ENCODE results near the gene ANKRD10. TPM values are rescaled to one million over a fixed set of nuclear protein-coding genes. Genes with fewer than 3 reads are reported as not detected.

The ANKRD10 gene
- total and polyA plus RNA-seq, 2 of the 8 experiments (the other 6 are each of a cell fraction or from before 2014, with no cell fraction given): 146 to 218 TPM

GRCh38 chr13:110850840-110851239, 64.0 kb downstream of the ANKRD10 start:
- FAIRE-seq (no peak), DNase-seq (ENCODE audit: low read depth in 1 of 2, low spot score in 2 of 2) (no peak)
- Histone ChIP-seq H2BK12ac (ENCODE audit: low read depth, low read length) (no peak overlapping the region), H4K8ac (ENCODE audit: extremely low read depth, insufficient read depth, low read length) (no peak overlapping the region), H2BK20ac (ENCODE audit: low read length) (no peak overlapping the region), H2AFZ (ENCODE audit: low read length) (no peak overlapping the region), H2BK120ac (replicated peaks; ENCODE audit: low read depth, low read length) (no peak overlapping the region), H3K79me2 (ENCODE audit: control insufficient read depth in 1 of 2, insufficient read depth in 2 of 2, low read length in 2 of 2) (no peaks in the 10 kb centered on the region), H3K56ac (replicated peaks; ENCODE audit: insufficient read length, low read depth, low read length) (no peak overlapping the region), H4K20me1 (replicated peaks in 1 of 2; ENCODE audit: control insufficient read depth in 1 of 2, insufficient read depth in 2 of 2, low read length in 2 of 2) (no peaks in the 10 kb centered on the region), H3K9me3 (ENCODE audit: insufficient read depth in 2 of 2, low read depth in 1 of 2, low read length in 1 of 2) (no peaks in the 10 kb centered on the region), H3K4me1 (replicated peaks in 1 of 4; ENCODE audit: control insufficient read depth in 3 of 4, insufficient read depth in 4 of 4, low read length in 3 of 4) (peaks cover 0 to 12% (median 0%) of the 10 kb centered on the region in 4 experiments; a peak in 3 of 7 replicates), H3K4me2 (ENCODE audit: insufficient read depth in 1 of 2, low read depth in 2 of 2, low read length in 2 of 2) (no peak overlapping the region), H4K5ac (ENCODE audit: insufficient read length, low read depth, low read length) (no peak overlapping the region), H3K14ac (ENCODE audit: insufficient read length) (no peak overlapping the region), H3K27ac (ENCODE audit: low read depth, low read length) (no peak overlapping the region), H3K18ac (ENCODE audit: extremely low read depth, low read length) (no peak overlapping the region), H2AK5ac (ENCODE audit: low read depth, low read length) (no peak overlapping the region), H2BK5ac (ENCODE audit: low read depth, low read length) (no peak overlapping the region), H3K23ac (ENCODE audit: insufficient read length) (no peak overlapping the region), H3K4me3 (ENCODE audit: extremely low read depth in 1 of 4, insufficient read depth in 2 of 4, low read depth in 3 of 4, low read length in 4 of 4) (no peak overlapping the region), H4K91ac (replicated peaks; ENCODE audit: insufficient read length, low read length) (no peak overlapping the region), H3K79me1 (ENCODE audit: low read depth, low read length) (no peaks in the 10 kb centered on the region), H3K9ac (replicated peaks in 1 of 4; ENCODE audit: extremely low read depth in 1 of 4, low read depth in 3 of 4, low read length in 3 of 4) (no peak overlapping the region), H3K27me3 (replicated peaks in 1 of 4; ENCODE audit: control insufficient read depth in 3 of 4, extremely low read depth in 1 of 4, insufficient read depth in 3 of 4, low read length in 3 of 4) (no peaks in the 10 kb centered on the region), H3K4ac (replicated peaks; ENCODE audit: insufficient read length, low read depth, low read length) (no peak overlapping the region), H3K36me3 (ENCODE audit: control insufficient read depth in 2 of 4, insufficient read depth in 4 of 4, low read length in 3 of 4) (no peaks in the 10 kb centered on the region), H3K23me2 (ENCODE audit: low read depth, low read length) (no peaks in the 10 kb centered on the region), H2BK15ac (ENCODE audit: low read length) (no peak overlapping the region)
- WGBS, 2 experiments (ENCODE audit: extremely low coverage in 1 of 2, insufficient coverage in 1 of 2, insufficient read length in 1 of 2, insufficient replicate concordance in 2 of 2, low coverage in 1 of 2, low lambda C conversion rate in 2 of 2, missing lambda C conversion rate in 1 of 2): 83% methylated on average over 11 of the region's 11 CpGs; no CpG with 5 or more reads in 1 of the 2 experiments
- ChIA-PET POLR2A (ENCODE audit: partially characterized antibody) (interaction anchor here (1.4 kb wide), 1 partner anchor 16 kb away, joined by 3 read pairs; no protein-coding TSS in a partner anchor), CTCF (ENCODE audit: partially characterized antibody) (no interaction called here)

Data from H1 (cell line).